GM12801 (cell line): ENCODE results near the gene YIF1B.

ENCODE experiments used
- TF ChIP-seq, protein P1 (sequence below): IDR thresholded peaks from one replicate; pipeline ENCODE4 v1.5.1; 2011; ENCODE audit warnings: control low read depth; ENCODE audit not compliant: insufficient read length; ENCODE audit errors: extremely low read depth

The YIF1B gene

DNA sequence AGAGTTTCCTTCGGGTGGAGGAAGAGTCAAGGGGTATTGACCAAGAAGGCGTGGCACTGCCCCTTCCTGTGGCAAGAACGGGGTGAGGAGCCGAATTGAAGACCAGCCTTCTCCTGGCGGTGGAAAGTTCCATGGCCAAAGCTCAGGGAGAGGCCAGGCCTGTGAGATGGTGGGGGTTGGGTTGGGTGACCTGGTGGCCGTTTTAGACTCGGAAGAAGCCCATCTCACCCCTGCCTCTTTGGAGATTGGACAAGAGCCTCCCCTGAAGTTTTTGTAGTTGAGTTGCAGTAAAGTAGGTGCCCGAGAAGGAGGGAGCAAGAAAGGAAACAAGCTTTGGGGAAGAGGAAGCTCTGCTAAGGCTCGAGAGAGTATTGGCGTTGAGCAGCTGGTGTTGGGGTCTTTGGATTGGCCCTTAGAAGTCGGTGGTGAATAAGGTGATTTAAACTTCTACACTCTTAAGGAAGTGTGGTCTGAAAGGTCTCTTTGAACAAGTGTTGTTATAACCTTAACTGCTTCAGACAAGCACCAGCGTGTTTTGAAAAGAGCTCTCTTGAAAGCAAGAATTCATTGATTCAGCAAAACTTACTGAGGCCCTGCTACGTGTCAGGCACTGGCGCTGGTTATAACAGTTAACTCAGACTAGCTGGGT is 50.4 kb downstream of the YIF1B start:
- TF ChIP-seq, protein P1, sequence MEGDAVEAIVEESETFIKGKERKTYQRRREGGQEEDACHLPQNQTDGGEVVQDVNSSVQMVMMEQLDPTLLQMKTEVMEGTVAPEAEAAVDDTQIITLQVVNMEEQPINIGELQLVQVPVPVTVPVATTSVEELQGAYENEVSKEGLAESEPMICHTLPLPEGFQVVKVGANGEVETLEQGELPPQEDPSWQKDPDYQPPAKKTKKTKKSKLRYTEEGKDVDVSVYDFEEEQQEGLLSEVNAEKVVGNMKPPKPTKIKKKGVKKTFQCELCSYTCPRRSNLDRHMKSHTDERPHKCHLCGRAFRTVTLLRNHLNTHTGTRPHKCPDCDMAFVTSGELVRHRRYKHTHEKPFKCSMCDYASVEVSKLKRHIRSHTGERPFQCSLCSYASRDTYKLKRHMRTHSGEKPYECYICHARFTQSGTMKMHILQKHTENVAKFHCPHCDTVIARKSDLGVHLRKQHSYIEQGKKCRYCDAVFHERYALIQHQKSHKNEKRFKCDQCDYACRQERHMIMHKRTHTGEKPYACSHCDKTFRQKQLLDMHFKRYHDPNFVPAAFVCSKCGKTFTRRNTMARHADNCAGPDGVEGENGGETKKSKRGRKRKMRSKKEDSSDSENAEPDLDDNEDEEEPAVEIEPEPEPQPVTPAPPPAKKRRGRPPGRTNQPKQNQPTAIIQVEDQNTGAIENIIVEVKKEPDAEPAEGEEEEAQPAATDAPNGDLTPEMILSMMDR, result no peak

DNA sequence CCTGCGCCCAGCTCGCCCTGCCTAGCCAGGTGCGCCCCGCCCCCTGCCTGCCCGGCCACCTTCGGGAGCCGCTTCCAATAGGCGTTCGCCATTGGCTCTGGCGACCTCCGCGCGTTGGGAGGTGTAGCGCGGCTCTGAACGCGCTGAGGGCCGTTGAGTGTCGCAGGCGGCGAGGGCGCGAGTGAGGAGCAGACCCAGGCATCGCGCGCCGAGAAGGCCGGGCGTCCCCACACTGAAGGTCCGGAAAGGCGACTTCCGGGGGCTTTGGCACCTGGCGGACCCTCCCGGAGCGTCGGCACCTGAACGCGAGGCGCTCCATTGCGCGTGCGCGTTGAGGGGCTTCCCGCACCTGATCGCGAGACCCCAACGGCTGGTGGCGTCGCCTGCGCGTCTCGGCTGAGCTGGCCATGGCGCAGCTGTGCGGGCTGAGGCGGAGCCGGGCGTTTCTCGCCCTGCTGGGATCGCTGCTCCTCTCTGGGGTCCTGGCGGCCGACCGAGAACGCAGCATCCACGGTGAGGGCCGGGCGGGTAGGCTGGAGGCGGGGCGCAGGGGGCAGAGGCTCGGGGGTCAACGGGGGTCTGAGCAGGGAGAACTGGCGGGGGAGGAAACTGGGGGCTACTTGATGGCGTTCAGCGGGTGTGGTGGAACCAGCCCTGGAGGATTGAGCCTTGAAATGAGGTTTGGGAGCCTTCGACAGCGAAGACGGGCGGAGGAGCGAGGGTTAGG is 51.1 kb downstream of the YIF1B start, which contains the start of gene SPINT2:
Gene SPINT2, plus strand, starts transcription at position 88 of the 727 bp plus-strand sequence. Its CDS starts 320 bp downstream, at position 408.
- TF ChIP-seq, protein P1, result no peak

DNA sequence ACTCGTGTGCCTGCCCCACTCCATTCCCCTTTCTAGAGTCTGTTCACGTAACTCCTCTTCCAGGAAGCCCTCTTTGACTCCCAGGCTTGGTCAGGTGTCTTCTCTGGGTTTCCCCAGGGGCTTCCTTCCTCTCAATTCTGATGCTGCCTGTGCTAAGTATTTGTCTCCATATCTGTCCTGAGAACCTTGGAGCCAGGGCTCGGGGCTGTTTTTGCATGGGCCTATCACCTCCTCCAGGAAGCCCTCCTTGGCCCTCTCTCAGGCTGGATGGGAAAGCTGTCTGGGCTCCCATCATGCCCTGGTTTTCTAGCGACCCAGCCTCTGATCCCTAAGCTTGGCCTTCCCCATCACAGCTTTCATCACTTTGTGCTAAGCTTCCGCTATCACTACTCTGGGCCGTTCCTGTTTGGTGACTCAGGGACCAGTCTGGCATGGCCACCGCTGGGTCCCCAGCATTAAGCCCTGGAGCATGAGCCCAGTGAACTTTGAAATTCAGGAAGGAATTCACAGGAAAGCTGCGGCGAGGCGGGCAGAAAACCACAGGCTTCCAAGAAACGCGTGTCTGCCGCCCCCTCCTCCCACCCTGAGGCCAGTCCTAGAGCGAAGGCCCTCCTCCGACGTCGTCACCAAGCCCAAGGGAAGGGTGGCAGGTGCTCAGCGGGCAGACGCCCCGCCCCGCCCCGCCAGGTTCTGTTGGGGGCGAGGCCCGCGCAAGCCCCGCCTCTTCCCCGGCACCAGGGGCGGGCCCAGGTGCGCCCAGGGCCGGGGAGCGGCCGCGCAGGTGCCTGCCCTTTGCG is 51.9 kb downstream of the YIF1B start:
- TF ChIP-seq, protein P1, result no peak

DNA sequence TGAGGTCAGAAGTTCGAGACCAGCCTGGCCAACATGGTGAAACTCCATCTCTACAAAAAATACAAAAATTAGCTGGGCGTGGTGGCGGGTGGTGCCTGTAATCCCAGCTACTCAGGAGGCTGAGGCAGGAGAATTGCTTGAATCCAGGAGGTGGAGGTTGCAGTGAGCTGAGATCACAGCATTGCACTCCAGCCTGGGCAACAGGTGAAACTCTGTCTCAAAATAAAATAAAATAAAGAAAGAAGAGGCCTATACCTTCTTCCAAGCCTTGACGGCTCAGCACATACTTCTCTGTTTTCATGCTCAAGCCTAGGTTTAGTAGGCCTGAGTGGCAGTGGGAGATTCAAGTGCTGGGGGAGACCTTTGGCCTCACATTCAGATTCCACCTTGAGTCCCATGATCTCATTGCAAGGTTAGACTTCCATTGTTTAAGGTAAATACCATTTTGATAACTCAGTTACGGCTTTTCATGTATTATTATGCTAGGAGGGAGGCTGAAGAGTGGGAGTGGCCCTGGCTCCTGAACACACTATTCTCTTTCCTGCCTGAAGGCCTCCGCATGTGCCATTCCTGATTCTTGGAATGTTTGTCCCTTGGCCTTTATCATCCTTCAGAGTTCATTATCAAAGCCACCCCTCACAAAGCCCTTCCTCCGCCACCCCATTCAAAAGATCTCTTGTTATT is 53.0 kb downstream of the YIF1B start:
- TF ChIP-seq, protein P1, result no peak

DNA sequence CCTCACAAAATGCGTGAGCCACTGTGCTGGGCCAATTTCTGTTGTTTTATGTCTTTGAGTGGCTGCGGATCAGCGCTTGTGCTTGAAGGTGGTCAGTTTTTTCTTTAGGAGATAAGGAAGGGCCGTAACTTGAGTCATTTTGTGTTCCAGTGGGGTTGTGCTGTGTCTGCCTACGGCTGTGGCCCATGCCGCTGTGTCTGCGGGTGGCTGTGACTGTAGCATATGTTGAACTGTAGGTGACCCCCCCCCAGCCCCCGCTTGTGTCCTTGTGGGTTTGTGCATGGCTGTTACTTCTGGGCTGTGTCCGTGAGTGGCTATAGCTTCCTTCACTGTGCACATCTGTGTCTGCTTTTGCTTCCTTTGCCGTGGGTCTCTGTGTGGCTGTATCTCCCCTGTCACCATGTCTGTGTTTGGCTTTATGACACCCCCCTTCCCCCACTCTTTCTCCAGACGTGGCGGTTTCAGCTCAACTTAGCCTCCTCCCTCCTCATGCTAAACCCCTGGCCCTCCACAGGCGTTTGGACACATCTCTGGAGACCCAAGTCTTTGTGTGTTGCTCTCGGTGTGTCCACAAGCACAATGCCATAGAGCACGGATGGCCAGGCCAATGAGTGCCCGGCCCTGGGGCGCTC is 60.2 kb downstream of the YIF1B start:
- TF ChIP-seq, protein P1, result no peak

DNA sequence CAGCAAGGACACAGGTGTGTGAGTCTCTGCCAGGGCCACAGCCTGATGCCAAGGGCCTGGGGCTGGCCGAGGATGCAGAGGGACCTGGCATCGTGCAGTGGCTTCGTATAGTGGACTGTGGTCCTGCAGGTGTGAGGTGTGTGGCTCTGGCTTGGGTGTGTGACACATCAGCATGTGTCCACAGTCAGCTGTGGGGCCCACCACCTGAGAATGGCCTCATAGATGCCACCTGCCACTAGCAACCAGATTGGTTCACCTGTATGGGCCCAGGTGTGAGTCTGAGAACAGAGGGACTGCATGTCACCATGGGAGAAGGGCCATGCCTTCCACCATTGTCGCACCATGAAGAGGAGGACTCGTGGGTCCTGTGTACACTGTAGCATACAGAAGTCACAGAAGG is 62.0 kb downstream of the YIF1B start:
- TF ChIP-seq, protein P1, result no peak
